GM12892 (cell line): ENCODE data around the gene TNRC18.
"Not testable (repeated sequence)": the region's sequence is repeated elsewhere in the genome, so short reads cannot be mapped to it uniquely, and the experiment has no call there.

Experiments
- POLR2A ChIP-seq: IDR thresholded peaks from 2 replicates; pipeline ENCODE4 v1.6.1; 2011; ENCODE audit warnings: low read depth, low read length, control low read depth
- POLR2AphosphoS5 ChIP-seq: IDR thresholded peaks from 2 replicates; pipeline ENCODE4 v1.6.1; 2011; ENCODE audit warnings: low read depth, low read length, control low read depth
- TAF1 ChIP-seq: IDR thresholded peaks from 2 replicates; pipeline ENCODE4 v1.6.1; 2011; ENCODE audit warnings: low read depth, mild to moderate bottlenecking, control low read depth, low read length, borderline replicate concordance

DNA sequence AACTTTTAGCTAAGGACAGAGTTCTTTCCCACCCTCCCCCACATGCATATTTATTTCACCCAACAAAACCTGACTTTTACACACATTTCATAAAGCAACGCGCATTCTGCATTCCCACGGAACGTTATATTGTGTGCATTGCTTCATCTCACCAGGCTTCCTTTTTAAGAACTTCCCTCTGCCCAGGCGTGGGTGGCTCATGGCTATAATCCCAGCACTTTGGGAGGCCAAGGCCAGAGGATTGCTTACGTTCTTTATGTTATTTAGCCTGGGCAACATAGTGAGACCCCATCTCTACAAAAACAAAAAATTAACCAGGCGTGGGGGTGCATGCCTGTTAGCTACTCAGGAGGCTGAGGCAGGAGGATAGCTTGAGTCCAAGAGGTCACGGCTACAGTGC lies 155.8 kb downstream of the TNRC18 start:
- not testable (repeated sequence) for TF ChIP-seq POLR2AphosphoS5, POLR2A, TAF1
